Measurements from ENCODE around the gene KIF11.
"Not testable (repeated sequence)": the region's sequence is repeated elsewhere in the genome, so short reads cannot be mapped to it uniquely, and the experiment has no call there.

Gene KIF11

DNA sequence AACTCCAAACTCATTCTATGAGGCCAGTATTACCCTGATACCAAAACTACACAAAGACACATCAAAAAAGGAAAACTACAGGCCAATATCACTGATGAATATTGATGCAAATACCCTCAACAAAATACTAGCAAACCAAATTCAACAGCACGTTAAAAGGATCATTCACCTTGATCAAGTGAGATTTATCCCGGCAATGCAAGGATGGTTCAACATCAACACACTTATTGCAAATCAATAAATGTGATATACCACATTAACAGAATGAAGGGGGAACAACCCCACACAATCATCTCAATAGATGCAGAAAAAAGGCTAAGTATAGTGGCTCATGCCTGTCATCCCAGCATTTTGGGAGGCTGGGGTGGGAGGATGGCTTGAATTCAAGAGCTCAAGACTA lies 39.0 kb upstream of the KIF11 start:
- TF ChIP-seq, protein P1, sequence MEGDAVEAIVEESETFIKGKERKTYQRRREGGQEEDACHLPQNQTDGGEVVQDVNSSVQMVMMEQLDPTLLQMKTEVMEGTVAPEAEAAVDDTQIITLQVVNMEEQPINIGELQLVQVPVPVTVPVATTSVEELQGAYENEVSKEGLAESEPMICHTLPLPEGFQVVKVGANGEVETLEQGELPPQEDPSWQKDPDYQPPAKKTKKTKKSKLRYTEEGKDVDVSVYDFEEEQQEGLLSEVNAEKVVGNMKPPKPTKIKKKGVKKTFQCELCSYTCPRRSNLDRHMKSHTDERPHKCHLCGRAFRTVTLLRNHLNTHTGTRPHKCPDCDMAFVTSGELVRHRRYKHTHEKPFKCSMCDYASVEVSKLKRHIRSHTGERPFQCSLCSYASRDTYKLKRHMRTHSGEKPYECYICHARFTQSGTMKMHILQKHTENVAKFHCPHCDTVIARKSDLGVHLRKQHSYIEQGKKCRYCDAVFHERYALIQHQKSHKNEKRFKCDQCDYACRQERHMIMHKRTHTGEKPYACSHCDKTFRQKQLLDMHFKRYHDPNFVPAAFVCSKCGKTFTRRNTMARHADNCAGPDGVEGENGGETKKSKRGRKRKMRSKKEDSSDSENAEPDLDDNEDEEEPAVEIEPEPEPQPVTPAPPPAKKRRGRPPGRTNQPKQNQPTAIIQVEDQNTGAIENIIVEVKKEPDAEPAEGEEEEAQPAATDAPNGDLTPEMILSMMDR (IDR thresholded peaks at IDR 0.05; ENCODE audit: low read depth, low read length, missing control alignments), result no peak
- no peak overlapping the region for H3K4me3 ChIP-seq (replicated peaks; ENCODE audit: low read depth, low read length)

DNA sequence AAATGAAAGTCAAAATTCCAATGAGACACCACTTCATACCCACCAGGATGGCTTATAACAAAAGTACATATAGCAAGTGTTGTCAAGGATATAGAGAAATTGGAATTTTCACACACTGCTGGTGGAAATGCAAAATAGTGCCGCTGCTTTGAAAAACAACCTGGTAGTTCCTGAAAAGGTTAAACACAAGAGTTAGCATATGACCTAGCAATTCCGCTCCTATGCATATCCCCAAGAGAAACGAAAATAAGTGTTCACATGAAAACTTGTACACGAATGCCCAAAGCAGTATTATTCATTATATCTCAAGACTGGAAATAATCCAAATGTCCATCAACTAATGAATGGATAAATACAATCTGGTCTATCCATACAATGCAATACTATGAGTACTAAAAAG lies 33.9 kb upstream of the KIF11 start:
- no peak for DNase-seq (ENCODE audit: extremely low read depth, low read depth)
- TF ChIP-seq, protein P1 (IDR thresholded peaks at IDR 0.05; ENCODE audit: low read depth, low read length, missing control alignments), result no peak
- H3K4me3 ChIP-seq (replicated peaks; ENCODE audit: low read depth, low read length), result no peak overlapping the region

More for the DNA sequence above, 39.0 kb upstream of the KIF11 start:
- DNase-seq (ENCODE audit: extremely low read depth, low read depth), result no peak

DNA sequence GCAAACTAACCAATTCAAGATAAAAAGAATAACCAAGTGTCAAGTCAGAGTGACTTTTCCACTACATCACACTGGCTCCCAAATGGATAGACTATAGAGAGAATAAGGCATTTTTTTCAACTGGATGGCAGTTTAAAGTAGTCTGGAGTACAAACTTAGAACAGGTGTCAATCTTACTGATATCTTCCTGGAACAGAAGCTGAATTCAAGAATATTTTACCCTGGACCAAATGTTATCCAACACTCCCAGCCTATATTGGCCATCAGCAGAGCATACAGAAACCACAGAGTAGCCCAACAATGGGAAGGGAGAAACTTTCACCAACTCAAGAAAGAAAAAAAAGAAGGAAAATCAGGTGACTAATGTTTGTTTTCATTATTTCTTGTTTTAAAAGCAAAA lies 30.5 kb upstream of the KIF11 start:
- no peak overlapping the region for H3K4me3 ChIP-seq (replicated peaks; ENCODE audit: low read depth, low read length)
- no peak for DNase-seq (ENCODE audit: extremely low read depth, low read depth)
- TF ChIP-seq, protein P1 (IDR thresholded peaks at IDR 0.05; ENCODE audit: low read depth, low read length, missing control alignments), result no peak

DNA sequence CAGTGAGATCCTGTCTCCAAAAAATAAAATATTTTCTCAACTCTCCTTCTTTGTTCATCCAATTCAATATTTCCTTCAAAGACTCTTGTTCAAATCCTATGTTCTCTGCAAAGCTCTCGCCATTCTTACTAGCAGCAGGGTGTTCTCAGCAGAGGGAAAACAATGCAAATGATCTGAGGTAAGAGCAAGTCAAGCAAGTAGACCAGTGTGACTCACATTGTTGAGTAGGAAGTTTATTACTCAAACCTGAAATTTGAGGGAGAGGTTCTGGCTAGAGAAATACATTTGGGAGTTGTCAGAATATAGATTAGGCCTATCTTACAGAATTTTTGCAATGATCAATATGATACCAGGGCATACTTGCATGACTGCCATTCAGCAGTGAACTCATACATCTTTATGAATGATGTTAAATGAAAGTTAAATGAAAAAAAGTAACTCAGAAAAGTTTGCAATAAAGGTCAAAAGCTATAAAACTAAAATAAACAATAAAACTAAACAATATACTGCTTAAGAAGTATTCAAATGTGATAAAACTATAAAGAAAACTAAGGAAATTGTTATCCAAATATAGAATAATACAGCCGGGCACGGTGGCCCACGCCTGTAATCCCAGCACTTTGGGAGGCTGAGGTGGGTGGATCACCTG lies 24.9 kb upstream of the KIF11 start:
- TF ChIP-seq, protein P1 (IDR thresholded peaks at IDR 0.05; ENCODE audit: low read depth, low read length, missing control alignments), result no peak
- DNase-seq (ENCODE audit: extremely low read depth, low read depth), result no peak
- no peak overlapping the region for H3K4me3 ChIP-seq (replicated peaks; ENCODE audit: low read depth, low read length)

DNA sequence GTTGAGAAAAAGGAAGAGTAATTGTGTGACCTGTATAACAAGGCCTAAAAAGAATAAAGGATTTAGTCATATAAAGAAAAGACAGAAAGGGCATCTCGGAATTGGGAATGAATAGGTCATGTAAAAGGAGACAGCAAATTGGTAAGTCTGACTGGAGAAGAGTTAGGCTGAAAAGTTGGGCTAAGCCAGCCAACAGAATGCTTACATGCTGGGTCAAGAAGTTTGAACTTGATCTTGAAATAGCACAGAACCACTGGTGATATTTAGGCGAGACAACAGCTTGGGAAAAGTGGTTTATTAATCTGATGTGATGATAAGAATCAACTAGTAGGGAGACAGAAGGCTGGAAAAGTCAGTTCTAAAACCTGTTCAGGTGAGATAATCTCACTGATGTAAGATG lies 23.9 kb upstream of the KIF11 start:
- TF ChIP-seq, protein P1 (IDR thresholded peaks at IDR 0.05; ENCODE audit: low read depth, low read length, missing control alignments), result no peak
- no peak for DNase-seq (ENCODE audit: extremely low read depth, low read depth)
- no peak overlapping the region for H3K4me3 ChIP-seq (replicated peaks; ENCODE audit: low read depth, low read length)

DNA sequence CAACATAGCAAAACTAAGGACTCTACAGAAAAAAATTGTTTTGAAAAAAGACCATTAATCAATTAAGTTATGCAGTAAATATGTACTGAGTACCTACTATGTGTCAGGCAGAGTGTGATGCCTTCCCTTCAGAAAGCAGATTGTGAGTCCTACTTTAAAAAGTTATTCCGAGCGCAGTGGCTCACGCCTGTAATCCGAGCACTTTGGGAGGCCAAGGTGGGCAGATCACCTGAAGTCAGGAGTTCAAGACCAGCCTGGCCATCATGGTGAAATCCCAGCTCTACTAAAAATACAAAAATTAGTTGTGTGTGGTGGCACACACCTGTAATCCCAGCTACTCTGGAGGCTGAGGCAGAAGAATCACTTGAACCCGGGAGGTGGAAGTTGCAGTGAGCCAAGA lies 23.3 kb upstream of the KIF11 start:
- not testable (repeated sequence) for DNase-seq (ENCODE audit: extremely low read depth, low read depth); H3K4me3 ChIP-seq (replicated peaks; ENCODE audit: low read depth, low read length)

DNA sequence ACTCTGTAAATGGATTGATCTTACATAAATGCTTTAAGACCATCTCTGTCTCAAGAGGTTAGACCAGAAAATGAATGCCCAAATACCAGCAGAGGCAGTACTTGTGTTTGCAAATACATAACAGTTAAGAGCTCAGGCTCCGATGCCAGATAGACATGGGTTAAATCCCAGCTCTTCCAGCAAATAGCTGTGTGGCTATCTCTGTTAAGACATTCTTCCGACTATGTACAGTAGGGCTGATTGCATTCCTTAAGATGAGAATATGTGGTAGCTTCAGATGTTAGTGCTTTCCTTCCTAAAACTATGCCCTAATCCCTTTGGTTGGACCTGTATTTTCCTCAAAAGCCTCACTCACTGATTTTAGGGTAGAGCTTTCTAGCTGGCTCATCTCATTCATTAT lies 21.3 kb upstream of the KIF11 start:
- H3K4me3 ChIP-seq (replicated peaks; ENCODE audit: low read depth, low read length), result peak overlapping the region; percentile 70
- TF ChIP-seq, protein P1 (IDR thresholded peaks at IDR 0.05; ENCODE audit: low read depth, low read length, missing control alignments), result no peak
- no peak for DNase-seq (ENCODE audit: extremely low read depth, low read depth)
